ENCODE data around the gene CDHR3. TPM values are rescaled to one million over a fixed set of nuclear protein-coding genes. Genes with fewer than 3 reads are reported as not detected.

Gene CDHR3
- total and polyA plus RNA-seq, 2 of the 8 experiments (the other 6 are each of a cell fraction or from before 2014, with no cell fraction given), result 6.4 to 6.8 TPM

GRCh38 chr7:106080300-106080987 is 117.4 kb downstream of the CDHR3 start:
- CTCF ChIA-PET (ENCODE audit: partially characterized antibody), result interaction anchor here (0.7 to 2.3 kb wide), 11 partner anchors 9 to 1349 kb away, joined by 3 to 6 read pairs (median 4); no protein-coding TSS in a partner anchor
- no peaks in the 10 kb centered on the region for H3K23me2 ChIP-seq (ENCODE audit: low read depth, low read length)
- H3K18ac ChIP-seq (ENCODE audit: extremely low read depth, low read length), result no peak overlapping the region
- no peaks in the 10 kb centered on the region for H3K79me1 ChIP-seq (ENCODE audit: low read depth, low read length)
- WGBS, 2 experiments (ENCODE audit: extremely low coverage in 1 of 2, insufficient coverage in 1 of 2, insufficient read length in 1 of 2, insufficient replicate concordance in 2 of 2, low coverage in 1 of 2, low lambda C conversion rate in 2 of 2, missing lambda C conversion rate in 1 of 2), result 90% methylated on average over 6 of the region's 6 CpGs; no CpG with 5 or more reads in 1 of the 2 experiments
- no peak overlapping the region for H3K9ac ChIP-seq (replicated peaks in 1 of 4; ENCODE audit: extremely low read depth in 1 of 4, low read depth in 3 of 4, low read length in 3 of 4)
- no peak overlapping the region for H3K4me3 ChIP-seq (ENCODE audit: extremely low read depth in 1 of 4, insufficient read depth in 2 of 4, low read depth in 3 of 4, low read length in 4 of 4)
- no peaks in the 10 kb centered on the region for H3K79me2 ChIP-seq (ENCODE audit: control insufficient read depth in 1 of 2, insufficient read depth in 2 of 2, low read length in 2 of 2)
- no peaks in the 10 kb centered on the region for H3K27me3 ChIP-seq (replicated peaks in 1 of 4; ENCODE audit: control insufficient read depth in 3 of 4, extremely low read depth in 1 of 4, insufficient read depth in 3 of 4, low read length in 3 of 4)
- H3K14ac ChIP-seq (ENCODE audit: insufficient read length), result no peak overlapping the region
- FAIRE-seq, result no peak
- no peak overlapping the region for H3K23ac ChIP-seq (ENCODE audit: insufficient read length)
- H3K9me3 ChIP-seq (ENCODE audit: insufficient read depth in 2 of 2, low read depth in 1 of 2, low read length in 1 of 2), result no peaks in the 10 kb centered on the region
- no peaks in the 10 kb centered on the region for H3K36me3 ChIP-seq (ENCODE audit: control insufficient read depth in 2 of 4, insufficient read depth in 4 of 4, low read length in 3 of 4)
- H3K27ac ChIP-seq (ENCODE audit: low read depth, low read length), result no peak overlapping the region
- no peak overlapping the region for H4K5ac ChIP-seq (ENCODE audit: insufficient read length, low read depth, low read length)
- no peak overlapping the region for H3K4ac ChIP-seq (replicated peaks; ENCODE audit: insufficient read length, low read depth, low read length)
- H3K4me2 ChIP-seq (ENCODE audit: insufficient read depth in 1 of 2, low read depth in 2 of 2, low read length in 2 of 2), result no peak overlapping the region
- no peak for TF ChIP-seq BCL11A (IDR thresholded peaks at IDR 0.05; ENCODE audit: low read depth in 2 of 2, low read length in 2 of 2)
- no peak for TF ChIP-seq TEAD4 (IDR thresholded peaks at IDR 0.05; ENCODE audit: low read depth, low read length)
- no peak for TF ChIP-seq RNF2 (IDR thresholded peaks at IDR 0.05; ENCODE audit: borderline replicate concordance, low read depth, low read length, missing control alignments, poor library complexity, severe bottlenecking)
- TF ChIP-seq SIN3A (conservative IDR thresholded peaks at IDR 0.05 in 1 of 2, IDR thresholded peaks at IDR 0.05 in 1 of 2; ENCODE audit: low read depth in 1 of 2, low read length in 2 of 2), result no peak
- no peak for TF ChIP-seq POLR2A (IDR thresholded peaks at IDR 0.05; ENCODE audit: control extremely low read depth in 1 of 2, low read depth in 2 of 2, low read length in 2 of 2)
- no peak for TF ChIP-seq HDAC2 (IDR thresholded peaks at IDR 0.05; ENCODE audit: borderline replicate concordance in 1 of 2, low read depth in 2 of 2, low read length in 2 of 2)
- TF ChIP-seq, protein P1, sequence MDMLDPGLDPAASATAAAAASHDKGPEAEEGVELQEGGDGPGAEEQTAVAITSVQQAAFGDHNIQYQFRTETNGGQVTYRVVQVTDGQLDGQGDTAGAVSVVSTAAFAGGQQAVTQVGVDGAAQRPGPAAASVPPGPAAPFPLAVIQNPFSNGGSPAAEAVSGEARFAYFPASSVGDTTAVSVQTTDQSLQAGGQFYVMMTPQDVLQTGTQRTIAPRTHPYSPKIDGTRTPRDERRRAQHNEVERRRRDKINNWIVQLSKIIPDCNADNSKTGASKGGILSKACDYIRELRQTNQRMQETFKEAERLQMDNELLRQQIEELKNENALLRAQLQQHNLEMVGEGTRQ (IDR thresholded peaks at IDR 0.05; ENCODE audit: low read length), result no peak
- no peak for TF ChIP-seq MAX (IDR thresholded peaks at IDR 0.05)
- no peak overlapping the region for H2BK15ac ChIP-seq (ENCODE audit: low read length)
- POLR2A ChIA-PET (ENCODE audit: partially characterized antibody), result interaction anchor here (1.4 to 3.8 kb wide), 3 partner anchors 8 to 31 kb away, joined by 3 to 15 read pairs (median 4); partner anchors contain the start of gene SYPL1
- H2BK20ac ChIP-seq (ENCODE audit: low read length), result no peak overlapping the region
- H4K20me1 ChIP-seq (replicated peaks in 1 of 2; ENCODE audit: control insufficient read depth in 1 of 2, insufficient read depth in 2 of 2, low read length in 2 of 2), result no peaks in the 10 kb centered on the region
- no peak overlapping the region for H2AFZ ChIP-seq (ENCODE audit: low read length)
- no peaks in the 10 kb centered on the region for H3K4me1 ChIP-seq (replicated peaks in 1 of 4; ENCODE audit: control insufficient read depth in 3 of 4, insufficient read depth in 4 of 4, low read length in 3 of 4)
- H2BK5ac ChIP-seq (ENCODE audit: low read depth, low read length), result no peak overlapping the region
- no peak overlapping the region for H4K8ac ChIP-seq (ENCODE audit: extremely low read depth, insufficient read depth, low read length)
- H3K56ac ChIP-seq (replicated peaks; ENCODE audit: insufficient read length, low read depth, low read length), result no peak overlapping the region
- no peak overlapping the region for H2BK12ac ChIP-seq (ENCODE audit: low read depth, low read length)
- H2BK120ac ChIP-seq (replicated peaks; ENCODE audit: low read depth, low read length), result no peak overlapping the region
- no peak overlapping the region for H4K91ac ChIP-seq (replicated peaks; ENCODE audit: insufficient read length, low read length)
- H2AK5ac ChIP-seq (ENCODE audit: low read depth, low read length), result no peak overlapping the region
- no peak for DNase-seq (ENCODE audit: low read depth in 1 of 2, low spot score in 2 of 2)
